Dermis blood vessel endothelial cell (primary cell): ENCODE data around the gene DENND4A. TPM values are rescaled to one million over a fixed set of nuclear protein-coding genes. Genes with fewer than 3 reads are reported as not detected.
"Not testable (repeated sequence)": the region's sequence is repeated elsewhere in the genome, so short reads cannot be mapped to it uniquely, and the experiment has no call there.

Experiments
- DNase-seq: peaks from one replicate; pipeline ENCODE4 v3.0.0; 2010
- total RNA-seq: library from RNA; depleted of rRNA; stranded (reverse); fragments of >200 nt; gene quantifications from 2 replicates; pipeline ENCODE4 v1.2.3, GENCODE V29; 2014

DENND4A gene
- total RNA-seq, 1 donor from 2014 or later: 27.6 TPM

DNA sequence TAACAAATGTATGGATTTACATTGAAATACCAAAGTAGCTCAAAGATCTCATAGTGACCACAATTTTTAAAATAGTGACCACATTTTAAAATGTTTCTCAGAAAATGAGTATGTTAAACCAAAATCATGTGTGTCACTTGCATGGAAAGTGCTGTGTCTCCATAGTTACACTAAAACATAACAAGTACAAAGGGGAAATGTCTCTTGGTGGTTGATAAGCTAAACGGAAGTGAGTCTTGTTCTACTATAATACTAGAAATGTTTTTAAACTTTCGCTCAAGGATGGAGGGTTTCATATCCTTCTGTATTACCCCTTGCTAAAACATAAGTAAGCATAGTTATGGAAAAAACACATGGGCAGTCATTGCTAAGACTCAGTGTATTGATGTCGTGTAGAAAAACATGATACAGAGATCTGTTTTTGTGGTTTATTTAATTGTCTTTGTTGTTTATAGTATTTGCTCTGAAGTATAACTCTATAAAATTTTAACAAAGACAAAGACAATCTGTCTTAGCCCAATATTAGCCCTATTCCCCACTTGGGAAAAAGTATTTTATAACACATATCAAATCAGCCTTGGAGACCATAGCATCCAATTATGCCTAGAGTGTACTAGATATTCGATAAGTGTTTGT is 27.0 kb upstream of the DENND4A start:
- peak; percentile 94 for DNase-seq

DNA sequence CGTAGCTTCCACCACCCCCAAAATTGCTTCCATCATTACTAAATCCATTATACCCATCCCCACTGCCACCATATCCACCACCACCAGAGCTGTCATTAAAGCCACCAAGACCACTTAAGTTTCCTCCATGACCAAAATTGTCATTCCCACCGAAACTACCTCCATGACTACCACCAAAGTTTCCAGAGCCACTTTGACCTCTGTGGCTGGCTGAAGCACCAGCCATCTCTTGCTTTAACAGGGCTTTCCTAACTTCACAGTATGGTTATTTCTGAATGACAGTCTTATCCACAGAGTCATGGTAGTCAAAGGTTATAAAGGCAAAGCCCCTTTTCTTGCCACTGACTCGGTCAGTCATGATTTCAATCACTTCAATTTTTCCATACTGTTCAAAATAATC is 24.3 kb upstream of the DENND4A start:
- no peak for DNase-seq

DNA sequence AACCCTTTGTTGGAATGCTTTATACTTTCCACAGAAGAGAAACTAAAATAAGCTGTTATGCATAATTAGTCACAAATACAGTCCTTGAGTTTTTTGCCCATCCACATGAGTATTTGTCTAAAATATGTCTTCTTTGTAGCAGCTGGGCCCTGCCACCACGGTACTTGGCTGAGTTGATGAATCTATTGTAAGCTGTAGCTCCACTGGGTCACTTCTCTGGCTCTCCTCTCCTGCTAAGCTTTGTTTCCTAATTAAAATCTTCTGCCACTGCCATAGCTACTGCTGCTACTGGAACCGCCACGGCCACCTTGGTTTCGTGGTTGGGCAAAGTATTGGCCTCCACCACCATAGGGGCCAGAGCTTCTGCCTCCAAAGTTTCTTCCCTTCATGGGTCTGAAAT is 23.9 kb upstream of the DENND4A start:
- not testable (repeated sequence) for DNase-seq

DNA sequence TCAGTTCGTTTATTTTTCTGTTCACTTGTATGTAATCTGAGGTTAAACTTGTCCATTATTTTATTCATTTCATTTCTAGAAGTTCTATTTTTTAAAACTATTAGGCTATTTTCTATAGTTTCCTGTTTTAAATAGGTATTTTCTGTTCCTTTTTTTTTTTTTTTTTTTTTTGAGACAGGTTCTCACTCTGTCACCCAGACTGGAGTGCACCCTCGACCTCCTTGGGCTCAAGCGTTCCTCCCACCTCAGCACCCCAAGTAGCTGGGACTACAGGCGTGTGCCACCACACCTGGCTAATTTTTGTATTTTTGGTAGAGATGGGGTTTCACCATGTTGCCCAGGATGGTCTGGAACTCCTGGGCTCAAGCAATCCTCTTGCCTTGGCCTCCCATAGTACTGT is 22.2 kb upstream of the DENND4A start:
- not testable (repeated sequence) for DNase-seq

DNA sequence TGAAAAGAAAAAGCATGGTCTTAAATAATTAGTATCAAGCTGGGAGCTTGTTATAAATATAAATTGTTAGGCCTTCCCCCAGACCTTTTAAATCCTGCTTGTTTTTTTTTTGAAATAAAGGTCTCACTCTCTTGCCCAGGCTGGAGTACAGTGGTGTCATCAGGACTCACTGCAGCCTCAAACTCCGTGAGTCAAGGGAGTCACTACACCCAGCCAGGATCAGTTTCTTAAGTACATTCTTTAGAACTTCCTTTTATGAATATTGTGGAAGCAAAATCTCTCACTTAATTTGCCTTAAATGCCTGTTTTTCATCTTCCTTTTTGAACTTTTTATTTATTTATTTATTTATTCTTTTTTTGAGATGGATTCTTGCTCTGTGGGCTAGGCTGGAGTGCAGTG is 20.8 kb upstream of the DENND4A start:
- no peak for DNase-seq

DNA sequence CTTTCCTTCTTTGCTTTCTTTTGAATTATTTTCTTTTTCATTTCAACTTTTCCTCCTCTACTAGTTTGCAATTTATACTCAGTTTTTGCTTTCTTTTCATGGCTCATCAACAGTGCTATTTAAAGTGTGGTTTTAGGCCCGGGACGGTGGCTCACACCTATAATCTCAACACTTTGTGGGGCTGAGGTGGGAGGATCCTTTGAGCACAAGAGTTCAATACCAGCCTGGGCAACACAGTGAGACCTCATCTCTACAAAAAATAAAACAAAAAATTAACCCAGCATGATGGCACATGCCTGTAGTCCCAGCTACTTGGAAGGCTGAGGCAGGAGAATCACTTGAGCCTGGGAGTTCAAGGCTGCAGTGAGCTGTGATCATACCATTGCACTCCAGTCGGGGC is 20.4 kb upstream of the DENND4A start:
- DNase-seq: no peak

DNA sequence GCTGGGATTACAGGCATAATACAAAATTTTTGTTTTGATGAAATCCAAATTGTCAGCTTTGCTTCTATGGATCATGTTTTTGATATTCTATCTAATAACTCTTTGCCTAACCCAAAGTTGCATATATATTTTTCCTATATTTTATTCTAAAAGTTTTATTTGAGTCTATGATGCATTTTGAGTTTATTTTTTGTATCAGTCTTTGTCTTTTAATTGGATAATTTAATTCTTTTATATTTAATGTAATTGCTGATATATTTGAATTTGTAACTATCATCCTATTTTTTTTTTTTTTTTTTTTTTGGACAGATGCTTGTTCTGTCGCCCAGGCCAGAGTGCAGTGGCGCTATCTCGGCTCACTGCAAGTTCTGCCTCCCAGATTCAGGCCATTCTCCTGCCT is 19.7 kb upstream of the DENND4A start:
- DNase-seq: no peak

DNA sequence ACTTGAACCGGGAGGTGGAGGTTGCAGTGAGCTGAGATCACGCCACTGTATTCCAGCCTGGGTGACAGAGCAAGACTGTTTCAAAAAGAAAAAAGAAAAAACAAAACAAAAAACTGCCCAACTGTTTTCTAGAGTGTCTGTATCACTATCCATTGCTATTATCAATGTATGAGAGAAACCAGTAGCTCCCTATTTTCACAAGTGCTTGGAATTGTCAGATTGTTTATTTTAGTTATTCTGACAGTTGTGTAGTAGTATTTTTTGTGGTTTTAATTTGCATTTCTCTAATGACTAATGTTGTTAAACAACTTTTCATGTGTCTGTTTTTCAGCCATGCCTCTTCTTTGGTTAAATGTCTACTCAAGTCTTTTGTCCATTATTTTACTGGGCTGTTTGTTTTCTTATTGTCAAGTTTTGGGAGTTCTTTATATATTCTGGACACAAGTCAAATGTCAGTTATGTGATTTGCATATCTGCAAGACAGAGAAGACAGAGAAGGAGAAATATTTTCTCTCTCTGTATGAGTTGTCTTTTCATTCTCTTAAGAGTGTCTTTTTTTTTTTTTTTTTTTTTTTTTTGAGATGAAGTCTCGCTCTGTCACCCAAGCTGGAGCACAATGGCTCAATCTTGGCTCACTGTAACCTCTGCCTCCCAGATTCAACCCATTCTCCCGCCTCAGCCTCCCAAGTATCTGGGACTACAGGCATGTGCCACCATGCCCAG is 19.1 kb upstream of the DENND4A start:
- not testable (repeated sequence) for DNase-seq

DNA sequence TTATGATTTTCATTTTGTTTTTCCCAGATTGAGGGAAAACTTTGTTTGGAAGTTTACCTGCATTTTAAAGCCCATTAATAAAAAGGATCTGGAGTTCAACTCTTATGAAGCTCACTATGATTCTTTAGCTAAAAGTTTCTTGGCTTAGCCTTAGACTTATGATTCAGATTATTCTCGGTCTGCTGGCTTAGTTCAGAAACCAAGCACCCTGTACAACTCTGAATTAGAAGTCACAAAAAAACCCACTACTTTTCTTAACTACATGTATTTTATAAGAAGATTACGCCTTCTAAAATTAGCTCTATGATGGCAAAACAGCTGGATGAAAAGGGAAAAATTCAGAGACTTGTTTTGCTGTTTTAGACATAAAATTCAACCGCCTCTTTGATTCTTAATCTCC is 14.3 kb upstream of the DENND4A start:
- DNase-seq: no peak

DNA sequence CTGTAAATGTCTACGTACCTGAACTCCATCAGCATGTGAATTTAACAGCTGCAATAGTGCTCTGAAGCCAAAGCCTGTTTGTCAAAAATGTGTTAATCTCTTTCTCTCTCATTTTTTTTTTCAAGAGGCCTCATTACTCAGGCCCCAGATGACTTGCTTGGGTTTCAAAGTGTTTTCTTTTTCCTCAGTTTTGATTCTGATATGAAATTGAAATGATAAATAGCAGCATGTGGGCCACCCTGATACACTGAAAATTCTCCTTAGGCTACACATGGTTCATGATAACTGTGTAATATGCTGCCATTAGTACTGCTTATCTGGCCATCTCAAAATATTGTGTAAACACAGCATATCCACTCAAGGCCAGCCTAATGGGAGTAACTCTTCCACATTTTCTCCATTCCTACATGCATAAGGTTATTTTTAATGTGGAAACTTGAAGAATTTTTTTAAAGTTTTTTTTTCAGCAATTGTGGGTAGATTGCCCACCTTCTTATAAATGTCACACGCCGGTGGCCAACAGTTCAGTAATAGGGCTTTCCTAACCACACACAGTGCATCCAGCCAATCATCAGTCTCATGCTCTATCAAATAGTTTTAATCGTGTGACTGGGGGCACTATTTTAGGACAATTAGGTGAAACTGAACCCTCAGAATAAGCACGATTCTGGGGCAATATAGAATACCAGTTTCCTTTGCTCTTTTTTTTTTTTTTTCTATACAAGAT is 13.1 kb upstream of the DENND4A start:
- no peak for DNase-seq

DNA sequence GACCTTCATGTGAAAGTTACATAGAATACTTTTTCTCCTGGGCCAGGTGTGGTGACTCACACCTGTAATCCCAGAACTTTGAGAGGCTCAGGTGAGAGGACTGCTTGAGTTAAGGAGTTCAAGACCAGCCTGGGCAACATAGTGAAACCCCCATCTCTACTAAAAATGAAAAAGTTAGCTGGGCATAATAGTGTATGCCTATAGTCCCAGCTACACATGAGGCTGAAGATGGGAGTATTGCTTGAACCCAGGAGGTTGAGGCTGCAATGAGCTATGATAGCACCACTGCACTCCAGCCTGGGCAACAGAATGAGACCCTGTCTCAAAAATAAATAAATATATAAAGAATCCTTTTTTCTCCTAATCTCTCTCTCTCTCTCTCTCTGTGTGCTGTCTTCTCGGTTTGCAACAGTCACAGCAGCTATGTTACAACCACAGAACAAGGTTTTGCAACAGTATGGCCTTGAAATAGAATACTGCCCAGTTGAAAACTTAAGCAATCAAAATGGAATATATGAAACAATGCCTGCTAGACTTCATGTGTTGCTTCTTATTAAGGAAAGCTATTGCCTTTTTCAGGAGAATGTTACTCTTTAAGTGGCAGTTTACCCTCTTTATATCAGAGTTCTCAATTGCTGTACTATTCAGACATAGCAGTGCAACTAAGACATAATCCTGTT is 12.3 kb upstream of the DENND4A start:
- DNase-seq: no peak

DNA sequence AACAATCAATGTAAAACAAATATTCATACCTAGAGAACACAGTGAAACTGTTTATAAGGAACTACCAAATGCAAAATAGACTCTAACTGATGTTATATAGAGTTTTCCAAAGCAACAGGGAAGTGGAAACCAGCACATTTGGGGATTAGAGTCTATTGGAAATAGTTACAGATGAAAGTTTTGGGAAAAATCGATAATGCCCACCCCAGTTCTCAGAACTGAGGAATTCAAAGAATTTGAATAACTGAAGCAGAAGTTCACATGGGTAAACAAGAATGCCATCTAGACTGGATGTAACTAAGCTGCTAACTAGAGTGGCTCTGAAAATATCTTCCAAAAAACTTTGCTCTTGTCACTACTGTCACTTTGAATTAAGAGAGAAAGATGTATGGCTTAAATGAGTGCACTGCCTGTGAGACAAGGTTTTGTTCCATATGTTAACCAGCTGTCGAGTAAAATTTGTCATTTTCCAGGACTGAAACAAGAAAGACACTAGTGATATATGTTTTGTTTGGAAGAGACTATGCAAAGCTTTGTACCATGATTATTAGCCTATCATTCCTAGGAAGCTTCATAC is 9.2 kb upstream of the DENND4A start:
- DNase-seq: no peak

DNA sequence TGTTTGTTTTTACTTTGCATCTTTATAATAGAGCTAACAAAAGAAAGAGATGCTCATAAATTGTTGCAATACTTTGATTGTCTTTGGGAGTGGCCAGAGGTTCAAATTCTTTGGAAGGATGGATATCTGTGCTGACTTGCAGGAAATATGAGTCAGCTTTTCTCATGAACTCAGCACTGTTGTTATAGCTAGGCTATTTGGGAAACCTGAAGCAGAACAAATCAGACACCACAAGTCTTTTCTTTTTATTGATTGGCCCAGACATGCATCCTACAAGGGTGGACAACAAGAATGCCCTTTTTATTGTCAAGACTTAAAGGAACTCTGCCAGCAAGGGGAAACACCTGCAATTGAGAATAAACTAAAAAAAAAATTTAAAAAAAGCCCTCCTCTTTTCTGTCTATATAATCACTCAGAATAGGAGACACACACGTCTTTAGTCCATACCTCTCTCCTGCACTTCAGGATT is 4.6 kb upstream of the DENND4A start:
- peak; percentile 93 for DNase-seq

DNA sequence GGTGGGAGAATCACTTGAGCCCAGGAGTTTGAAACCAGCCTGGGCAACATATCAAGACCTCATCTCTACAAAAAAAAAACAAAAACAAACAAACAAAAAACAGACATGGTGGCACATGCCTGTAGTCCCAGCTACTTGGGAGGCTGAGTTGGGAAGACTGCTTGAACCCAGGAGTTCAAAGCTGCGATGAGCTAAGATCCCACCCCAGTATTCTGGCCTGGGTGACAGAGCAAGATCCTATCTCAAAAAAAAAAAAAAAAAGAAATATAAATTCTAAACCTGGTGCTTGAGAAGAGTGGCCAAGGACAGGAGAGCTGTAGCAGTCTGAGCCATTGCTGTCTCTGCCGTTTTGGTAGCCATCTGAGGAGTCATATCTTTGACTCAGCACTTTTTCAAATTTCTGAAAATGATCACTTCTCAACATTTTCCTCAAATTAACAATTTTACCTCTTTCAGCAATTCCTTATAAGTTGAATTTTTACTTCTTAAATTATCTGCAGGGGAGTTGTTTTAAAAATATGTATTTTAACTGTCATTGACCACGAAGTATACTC is 3.6 kb upstream of the DENND4A start:
- DNase-seq: no peak

DNA sequence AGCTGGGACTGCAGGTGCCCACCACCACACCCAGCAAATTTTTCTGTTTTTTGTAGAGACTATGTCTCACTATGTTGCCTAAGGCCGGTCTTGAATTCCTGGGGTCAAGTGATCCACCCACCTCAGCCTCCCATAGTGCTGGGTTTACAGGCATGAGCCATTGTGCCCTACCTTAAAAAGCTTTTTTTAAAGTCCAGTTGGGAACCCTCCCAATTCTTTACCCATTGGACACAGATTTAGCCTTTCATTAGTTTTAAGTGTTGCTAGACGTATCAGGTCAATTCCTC is 1.7 kb upstream of the DENND4A start:
- DNase-seq: no peak

DNA sequence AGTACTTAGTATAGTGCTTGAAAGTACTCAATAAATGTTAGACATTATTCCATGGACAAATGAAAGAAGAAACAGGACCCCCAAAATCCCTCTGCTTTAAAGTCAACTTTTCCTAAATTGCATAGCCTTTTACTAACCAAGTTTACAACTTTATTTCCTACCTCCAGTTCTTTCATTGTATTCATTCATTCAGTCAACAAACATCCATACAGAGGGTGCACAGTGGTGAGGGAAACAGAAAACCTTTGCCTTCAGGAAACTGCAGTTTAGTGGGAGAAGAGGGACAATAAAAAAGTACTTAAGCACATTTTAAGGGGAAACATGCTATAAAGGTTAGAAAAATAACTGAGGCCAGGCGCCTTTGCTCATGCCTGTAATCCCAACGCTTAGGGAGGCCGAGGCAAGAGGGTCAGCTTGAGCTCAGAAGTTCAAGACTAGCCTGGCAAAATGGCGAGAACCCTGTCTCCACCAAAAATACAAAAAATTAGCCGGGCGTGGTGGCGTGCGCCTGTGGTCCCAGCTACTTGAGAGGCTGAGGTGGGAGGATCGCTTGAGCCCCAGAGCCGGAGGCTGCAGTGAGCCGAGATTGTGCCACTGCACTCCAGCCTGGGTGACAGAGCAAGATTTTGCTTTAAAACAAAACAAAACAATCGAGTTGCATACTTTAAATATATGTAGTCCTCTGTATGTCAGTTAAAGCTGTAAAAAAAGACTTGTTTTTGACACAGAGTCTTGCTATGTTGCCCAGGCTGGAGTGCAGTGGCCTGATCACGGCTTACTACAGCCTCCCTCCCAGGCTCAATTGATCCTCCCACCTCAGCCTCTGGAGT is 1.1 kb upstream of the DENND4A start:
- no peak for DNase-seq

DNA sequence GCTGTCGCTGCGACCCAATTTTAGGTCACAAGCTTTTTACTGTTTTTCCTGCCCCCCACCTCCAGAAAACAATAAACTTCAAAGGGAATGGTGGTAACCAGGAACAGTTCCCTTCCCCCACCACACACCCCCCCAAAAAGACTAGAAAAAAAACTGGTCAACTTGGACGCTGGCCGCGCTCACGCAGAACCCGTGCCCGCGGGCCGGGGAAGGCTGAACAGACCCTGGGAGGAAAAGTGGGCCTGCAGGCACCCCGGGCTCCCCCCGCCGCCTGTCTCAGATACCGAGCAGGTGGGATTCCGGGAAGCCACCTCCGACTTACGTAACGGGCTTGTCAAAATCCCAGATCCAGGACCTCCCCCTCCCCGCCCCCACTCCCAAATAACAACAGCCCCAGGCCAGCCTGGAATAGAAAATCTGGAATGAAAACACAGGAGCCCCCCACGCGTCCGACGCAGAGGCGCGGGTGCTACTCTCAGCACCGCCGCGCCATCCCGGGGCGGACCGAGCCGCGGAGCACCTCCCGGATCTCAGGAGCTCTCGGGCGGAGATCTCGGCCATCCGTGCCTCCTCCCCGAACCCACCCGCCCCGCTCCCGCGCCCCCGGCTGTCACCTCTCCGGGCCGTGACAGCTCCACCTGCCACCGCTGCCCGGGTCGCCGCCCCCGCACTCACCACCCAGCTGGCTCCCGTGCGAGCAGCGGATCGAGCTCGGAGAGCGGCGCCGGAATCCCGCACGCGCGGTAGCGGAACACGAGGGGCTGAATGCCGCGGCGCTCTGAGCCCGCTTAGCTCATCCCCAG is 557 bp downstream of the DENND4A start:
- DNase-seq: peak; percentile 63

DNA sequence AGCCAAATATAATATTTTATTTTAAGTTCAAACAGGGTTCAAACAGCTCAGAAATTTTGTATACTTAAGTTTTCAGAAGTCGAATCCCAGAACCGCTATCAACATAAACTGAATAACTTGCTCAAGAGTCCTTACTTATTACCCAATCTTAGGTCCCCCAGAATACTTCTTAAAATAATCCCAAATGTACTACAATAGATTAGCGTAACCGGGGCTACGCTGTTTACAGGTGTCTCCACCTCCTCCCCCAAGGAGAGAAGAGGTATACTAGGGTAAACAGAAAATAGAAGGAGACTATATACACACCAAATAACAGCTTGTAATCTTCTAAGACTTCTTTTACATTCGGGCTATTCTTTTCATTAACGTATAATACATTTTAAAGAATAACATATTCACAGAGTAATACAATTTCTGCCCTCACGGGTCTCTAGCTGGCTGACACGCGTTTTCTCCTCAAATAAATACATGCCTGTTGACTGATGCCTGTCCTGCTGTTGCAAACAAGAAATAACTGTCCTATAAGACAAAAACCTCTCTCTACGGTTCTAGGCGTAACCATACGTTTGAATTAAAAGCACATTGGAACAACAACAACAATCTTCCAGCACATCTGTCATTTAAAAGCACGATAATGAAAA is 1.3 kb downstream of the DENND4A start:
- peak; percentile 51 for DNase-seq

DNA sequence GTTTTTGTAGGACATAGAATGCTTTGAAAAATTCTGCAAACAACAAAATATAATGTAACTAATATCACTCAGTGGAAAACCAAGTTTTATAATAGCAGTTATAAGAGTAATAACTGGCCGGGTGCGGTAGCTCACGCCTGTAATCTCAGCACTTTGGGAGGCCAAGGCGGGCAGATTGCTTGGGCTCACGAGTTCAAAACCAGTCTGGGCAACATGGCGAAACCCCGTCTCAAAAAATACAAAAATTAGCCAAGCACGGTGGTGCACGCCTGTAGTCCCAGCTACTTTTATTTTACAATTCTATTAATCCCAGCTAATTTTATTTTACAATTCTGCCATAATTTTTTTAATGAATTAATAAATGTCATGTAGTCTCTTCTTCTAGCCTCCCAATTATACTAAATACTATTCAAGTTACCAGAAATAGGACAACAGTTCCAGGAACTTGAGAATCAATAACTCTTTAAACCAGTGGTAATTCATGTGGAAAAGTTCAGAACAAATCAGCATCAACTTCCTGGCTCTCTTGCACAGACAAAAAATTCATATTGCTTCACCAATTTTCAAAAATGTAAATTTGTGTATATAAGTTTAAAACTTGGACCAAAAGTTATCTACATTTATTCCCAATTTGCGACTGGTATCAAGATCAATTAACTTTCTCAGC is 2.2 kb downstream of the DENND4A start:
- DNase-seq: no peak

DNA sequence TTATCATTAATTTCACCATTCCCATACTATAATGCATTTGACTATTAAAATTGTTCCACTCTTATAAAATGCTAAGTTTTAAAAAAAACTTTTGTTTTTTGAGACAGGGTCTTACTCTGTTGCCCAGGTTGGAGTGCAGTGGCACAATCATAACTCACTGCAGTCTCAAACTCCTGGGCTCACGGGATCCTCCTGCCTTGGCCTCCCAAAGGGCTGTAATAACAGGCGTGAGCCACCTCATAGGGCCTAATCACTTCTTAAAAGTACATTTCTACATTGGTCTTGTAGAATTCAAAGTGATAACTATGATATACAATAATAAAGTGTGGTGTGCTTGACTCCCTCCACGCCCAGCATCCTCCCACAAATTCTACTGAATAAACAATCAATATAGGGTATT is 3.0 kb downstream of the DENND4A start:
- no peak for DNase-seq
